Mucosa of gallbladder (tissue), 1 donor: ENCODE measurements around the gene TRAPPC12. TPM values are rescaled to one million over a fixed set of nuclear protein-coding genes. Genes with fewer than 3 reads are reported as not detected.
"Not testable (repeated sequence)": the region's sequence is repeated elsewhere in the genome, so short reads cannot be mapped to it uniquely, and the experiment has no call there.

Experiments used
- DNase-seq: peaks from one replicate; pipeline ENCODE4 v3.0.0-alpha.2; 2020; ENCODE audit warnings: low spot score
- total RNA-seq: library from RNA; stranded (reverse); gene quantifications from one replicate; pipeline ENCODE4 v1.2.1, GENCODE V29; 2021
- donor health status: DM: no; HTN: no; CAD: no.

TRAPPC12 gene
- total RNA-seq, 1 donor from 2014 or later = 111 TPM

- DNase-seq = not testable (repeated sequence)
Observed at GRCh38 chr2:3454005-3454404, 74.5 kb downstream of the TRAPPC12 start.

- DNase-seq = no peak
Observed at GRCh38 chr2:3454802-3455201, 75.3 kb downstream of the TRAPPC12 start.

GRCh38 chr2:3456125-3456524, 76.6 kb downstream of the TRAPPC12 start:
- DNase-seq = no peak

- DNase-seq = no peak
Observed at GRCh38 chr2:3457524-3458395, 78.3 kb downstream of the TRAPPC12 start.

GRCh38 chr2:3458396-3459184, 79.1 kb downstream of the TRAPPC12 start:
- DNase-seq = no peak

GRCh38 chr2:3459185-3460015, 79.9 kb downstream of the TRAPPC12 start:
- DNase-seq = no peak

GRCh38 chr2:3460156-3460555, 80.7 kb downstream of the TRAPPC12 start:
- no peak for DNase-seq

- no peak for DNase-seq
Observed at GRCh38 chr2:3460831-3461800, 81.6 kb downstream of the TRAPPC12 start.

GRCh38 chr2:3461801-3462492, 82.5 kb downstream of the TRAPPC12 start:
- peak; percentile 34 for DNase-seq

GRCh38 chr2:3462493-3463104, 83.1 kb downstream of the TRAPPC12 start:
- DNase-seq = no peak

- DNase-seq = no peak
Observed at GRCh38 chr2:3463186-3463835, 83.8 kb downstream of the TRAPPC12 start.

- DNase-seq = no peak
Observed at GRCh38 chr2:3463944-3464343, 84.5 kb downstream of the TRAPPC12 start.

GRCh38 chr2:3464401-3465005, 85.0 kb downstream of the TRAPPC12 start:
- DNase-seq = no peak

GRCh38 chr2:3465328-3465727, 85.8 kb downstream of the TRAPPC12 start:
- DNase-seq = no peak

GRCh38 chr2:3465844-3466481, 86.5 kb downstream of the TRAPPC12 start:
- no peak for DNase-seq

- no peak for DNase-seq
Observed at GRCh38 chr2:3466482-3466863, 87.0 kb downstream of the TRAPPC12 start.

- DNase-seq = no peak
Observed at GRCh38 chr2:3466966-3467365, 87.5 kb downstream of the TRAPPC12 start.

- no peak for DNase-seq
Observed at GRCh38 chr2:3467654-3468053, 88.2 kb downstream of the TRAPPC12 start.
